K562 (cell line): ENCODE measurements around the gene RAB3GAP1.

Experiments used
- CBFB ChIP-seq: sonication (generic); formaldehyde crosslinking; IDR thresholded peaks from 2 replicates; pipeline ENCODE4 v1.4.0; 2020; ENCODE audit warnings: mild to moderate bottlenecking, missing genetic modification reagents
- ELF4 ChIP-seq: fragments of 450-650 bp; formaldehyde crosslinking; IDR thresholded peaks from 2 replicates; pipeline ENCODE4 v1.4.0; 2022; ENCODE audit warnings: missing genetic modification characterization
- EZH2 ChIP-seq: IDR thresholded peaks from 2 replicates; pipeline ENCODE4 v1.6.1; 2012; ENCODE audit warnings: low read depth, mild to moderate bottlenecking, inconsistent platforms, low read length, borderline replicate concordance
- FIP1L1 ChIP-seq: fragments of 200-400 bp; formaldehyde crosslinking; IDR thresholded peaks from 2 replicates; pipeline ENCODE4 v1.6.1; 2018; ENCODE audit warnings: mild to moderate bottlenecking, low read depth, low read length; ENCODE audit not compliant: poor library complexity, severe bottlenecking
- JUND ChIP-seq, 2 experiments: IDR thresholded peaks; 2 replicates in 1 of 2; 3 replicates in 1 of 2; pipeline ENCODE4 v1.6.1; 2011; ENCODE audit warnings: borderline replicate concordance in 2 of 2, low read depth in 2 of 2, low read length in 2 of 2, improper control_type of control experiment in 1 of 2, missing biosample characterization in 1 of 2, missing genetic modification characterization in 1 of 2, missing genetic modification reagents in 1 of 2
- MYC ChIP-seq, 2 experiments: fragments of 250-450 bp in 1 of 2; sonication (Bioruptor Pico) in 1 of 2; IDR thresholded peaks; 2 replicates each; pipeline versions ENCODE4 v1.5.1 to v1.6.1; 2012 to 2021; ENCODE audit warnings: low read depth in 2 of 2, borderline replicate concordance in 1 of 2, improper control_type of control experiment in 1 of 2, low read length in 1 of 2, mild to moderate bottlenecking in 1 of 2, moderate library complexity in 1 of 2
- POLR3A ChIP-seq: IDR thresholded peaks from 2 replicates; pipeline ENCODE4 v1.6.1; 2011; ENCODE audit warnings: borderline replicate concordance, mild to moderate bottlenecking, moderate library complexity; ENCODE audit not compliant: insufficient read length, insufficient read depth; ENCODE audit errors: extremely low read depth
- SRSF9 ChIP-seq: fragments of 200-400 bp; formaldehyde crosslinking; IDR thresholded peaks from 2 replicates; pipeline ENCODE4 v1.6.1; 2017; ENCODE audit warnings: low read depth, low read length, borderline replicate concordance
- ZNF699 ChIP-seq: fragments of 250-450 bp; sonication (Bioruptor Pico); IDR thresholded peaks from 2 replicates; pipeline ENCODE4 v1.8.0; 2021; ENCODE audit warnings: mild to moderate bottlenecking, moderate library complexity; ENCODE audit not compliant: insufficient replicate concordance
- ZNF785 ChIP-seq: fragments of 250-450 bp; sonication (Bioruptor Pico); IDR thresholded peaks from 2 replicates; pipeline ENCODE4 v1.4.0; 2020; ENCODE audit warnings: mild to moderate bottlenecking
- TF ChIP-seq, protein P1 (sequence below), 3 experiments: IDR thresholded peaks in 2 of 3; conservative IDR thresholded peaks in 1 of 3; 2 replicates each; pipeline ENCODE4 v1.5.1; 2011 to 2012; ENCODE audit warnings: low read length in 3 of 3, mild to moderate bottlenecking in 3 of 3, control low read depth in 2 of 3, improper control_type of control experiment in 1 of 3, inconsistent platforms in 1 of 3, low read depth in 1 of 3, mixed read lengths in 1 of 3, moderate library complexity in 1 of 3; ENCODE audit not compliant: insufficient read depth in 2 of 3

DNA sequence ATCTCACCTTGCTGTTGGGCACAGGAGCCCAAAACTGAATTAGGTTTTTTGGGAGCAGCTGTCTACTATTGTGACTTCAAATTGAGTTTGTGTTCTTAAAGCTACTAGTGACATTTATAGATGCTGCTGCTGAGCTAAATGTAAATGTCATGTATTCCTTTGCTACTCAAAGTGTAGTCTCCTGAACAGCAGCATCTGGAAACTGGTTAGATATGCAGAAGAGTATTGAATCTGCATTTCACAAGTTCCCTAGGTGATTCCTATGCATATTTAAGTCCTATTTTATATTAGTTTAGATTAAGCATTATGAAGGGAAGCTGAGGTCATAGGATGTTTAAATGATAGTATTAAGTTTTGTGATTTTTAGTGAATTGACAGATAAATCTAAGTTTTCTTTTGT lies 67.5 kb downstream of the RAB3GAP1 start:
- TF ChIP-seq, protein P1, sequence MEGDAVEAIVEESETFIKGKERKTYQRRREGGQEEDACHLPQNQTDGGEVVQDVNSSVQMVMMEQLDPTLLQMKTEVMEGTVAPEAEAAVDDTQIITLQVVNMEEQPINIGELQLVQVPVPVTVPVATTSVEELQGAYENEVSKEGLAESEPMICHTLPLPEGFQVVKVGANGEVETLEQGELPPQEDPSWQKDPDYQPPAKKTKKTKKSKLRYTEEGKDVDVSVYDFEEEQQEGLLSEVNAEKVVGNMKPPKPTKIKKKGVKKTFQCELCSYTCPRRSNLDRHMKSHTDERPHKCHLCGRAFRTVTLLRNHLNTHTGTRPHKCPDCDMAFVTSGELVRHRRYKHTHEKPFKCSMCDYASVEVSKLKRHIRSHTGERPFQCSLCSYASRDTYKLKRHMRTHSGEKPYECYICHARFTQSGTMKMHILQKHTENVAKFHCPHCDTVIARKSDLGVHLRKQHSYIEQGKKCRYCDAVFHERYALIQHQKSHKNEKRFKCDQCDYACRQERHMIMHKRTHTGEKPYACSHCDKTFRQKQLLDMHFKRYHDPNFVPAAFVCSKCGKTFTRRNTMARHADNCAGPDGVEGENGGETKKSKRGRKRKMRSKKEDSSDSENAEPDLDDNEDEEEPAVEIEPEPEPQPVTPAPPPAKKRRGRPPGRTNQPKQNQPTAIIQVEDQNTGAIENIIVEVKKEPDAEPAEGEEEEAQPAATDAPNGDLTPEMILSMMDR (IDR thresholded peaks at IDR 0.05 in 2 of 3, conservative IDR thresholded peaks at IDR 0.05 in 1 of 3; ENCODE audit: insufficient read depth in 2 of 3, low read depth in 1 of 3, low read length in 3 of 3): no peak
- TF ChIP-seq CBFB: no peak
- no peak for TF ChIP-seq POLR3A
- no peak for TF ChIP-seq JUND (IDR thresholded peaks at IDR 0.05; ENCODE audit: borderline replicate concordance, low read depth, low read length)
- no peak for TF ChIP-seq JUND (tag; IDR thresholded peaks at IDR 0.05; ENCODE audit: borderline replicate concordance, low read depth, low read length)
- TF ChIP-seq MYC (IDR thresholded peaks at IDR 0.05; ENCODE audit: low read depth, low read length): no peak
- no peak for TF ChIP-seq MYC (CRISPR knock-in tag; IDR thresholded peaks at IDR 0.05; ENCODE audit: borderline replicate concordance, low read depth)
- no peak for TF ChIP-seq SRSF9
- TF ChIP-seq EZH2: no peak
- no peak for TF ChIP-seq ZNF699 (CRISPR knock-in tag)
- no peak for TF ChIP-seq ELF4 (CRISPR knock-in tag)
- no peak for TF ChIP-seq FIP1L1
- no peak for TF ChIP-seq ZNF785 (CRISPR knock-in tag)
